BLaER1 (cell line): ENCODE results near the gene EIF4G1.

Source experiments
- H3K27ac ChIP-seq: shearing (Covaris generic); formaldehyde crosslinking; 2 replicates; pipeline ENCODE4 v1.8.1; 2022
- H3K27me3 ChIP-seq: shearing (Covaris generic); formaldehyde crosslinking; 2 replicates; pipeline ENCODE4 v1.8.1; 2022
- H3K36me3 ChIP-seq: shearing (Covaris generic); formaldehyde crosslinking; 2 replicates; pipeline ENCODE4 v1.8.1; 2022
- H3K4me1 ChIP-seq: shearing (Covaris generic); formaldehyde crosslinking; 2 replicates; pipeline ENCODE4 v1.8.1; 2022
- H3K4me2 ChIP-seq: shearing (Covaris generic); formaldehyde crosslinking; 2 replicates; pipeline ENCODE4 v1.8.1; 2022
- H3K4me3 ChIP-seq: shearing (Covaris generic); formaldehyde crosslinking; 2 replicates; pipeline ENCODE4 v1.8.1; 2022
- H3K9ac ChIP-seq: shearing (Covaris generic); formaldehyde crosslinking; 2 replicates; pipeline ENCODE4 v1.8.1; 2022
- H3K9me3 ChIP-seq: shearing (Covaris generic); formaldehyde crosslinking; 2 replicates; pipeline ENCODE4 v1.8.1; 2022
- H4K20me1 ChIP-seq: shearing (Covaris generic); formaldehyde crosslinking; 2 replicates; pipeline ENCODE4 v1.8.1; 2022
- Cebpa-rat ChIP-seq: shearing (Covaris generic); IDR thresholded peaks from 2 replicates; pipeline ENCODE4 v1.8.1; 2022

Gene EIF4G1

DNA sequence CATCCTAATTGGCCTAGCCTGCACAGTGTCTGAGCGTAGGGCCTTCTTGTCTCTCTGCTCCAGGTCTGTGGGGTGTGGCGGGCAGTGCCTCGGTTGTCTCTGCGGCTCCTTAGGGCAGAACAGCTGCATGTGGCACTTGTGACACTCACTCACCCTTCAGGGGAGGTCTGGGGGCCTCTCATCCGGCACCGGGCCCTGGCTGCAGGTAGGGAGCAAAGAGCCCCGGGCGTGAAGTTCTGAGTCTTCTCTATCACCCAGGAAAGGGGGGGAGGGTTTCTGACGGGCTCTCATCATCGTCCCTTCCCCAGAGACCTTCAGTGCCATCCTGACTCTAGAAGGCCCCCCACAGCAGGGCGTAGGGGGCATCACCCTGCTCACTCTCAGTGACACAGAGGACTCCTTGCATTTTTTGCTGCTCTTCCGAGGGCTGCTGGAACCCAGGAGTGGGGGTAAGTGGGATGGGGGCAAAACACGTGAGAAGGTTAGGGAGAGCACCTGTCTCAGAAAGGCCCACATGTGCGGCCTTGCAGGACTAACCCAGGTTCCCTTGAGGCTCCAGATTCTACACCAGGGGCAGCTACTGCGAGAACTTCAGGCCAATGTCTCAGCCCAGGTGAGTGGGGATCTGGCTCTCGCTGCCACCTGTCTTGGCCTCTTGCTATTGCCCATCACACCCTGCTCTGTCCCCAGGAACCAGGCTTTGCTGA is 68.1 kb downstream of the EIF4G1 start:
- no peak overlapping the region for H3K4me2 ChIP-seq
- no peak overlapping the region for H3K4me3 ChIP-seq
- no peaks in the 10 kb centered on the region for H3K36me3 ChIP-seq
- no peaks in the 10 kb centered on the region for H3K9me3 ChIP-seq
- H3K9ac ChIP-seq = no peak overlapping the region
- peaks cover 42% of the 10 kb centered on the region for H4K20me1 ChIP-seq
- peaks cover 61% of the 10 kb centered on the region for H3K27me3 ChIP-seq
- no peak for TF ChIP-seq Cebpa-rat
- no peak overlapping the region for H3K27ac ChIP-seq
- H3K4me1 ChIP-seq = peaks cover 20% of the 10 kb centered on the region; the same call in 1 of the 2 replicates

GRCh38 chr3:184383033-184383740 is 68.8 kb downstream of the EIF4G1 start:
- no peak overlapping the region for H3K9ac ChIP-seq
- H3K4me3 ChIP-seq = no peak overlapping the region
- no peak overlapping the region for H3K4me2 ChIP-seq
- peaks cover 13% of the 10 kb centered on the region; the same call in 1 of the 2 replicates for H3K4me1 ChIP-seq
- H3K27ac ChIP-seq = no peak overlapping the region
- no peaks in the 10 kb centered on the region for H3K9me3 ChIP-seq
- H4K20me1 ChIP-seq = peaks cover 38% of the 10 kb centered on the region
- no peak for TF ChIP-seq Cebpa-rat
- H3K27me3 ChIP-seq = peaks cover 54% of the 10 kb centered on the region
- H3K36me3 ChIP-seq = no peaks in the 10 kb centered on the region

DNA sequence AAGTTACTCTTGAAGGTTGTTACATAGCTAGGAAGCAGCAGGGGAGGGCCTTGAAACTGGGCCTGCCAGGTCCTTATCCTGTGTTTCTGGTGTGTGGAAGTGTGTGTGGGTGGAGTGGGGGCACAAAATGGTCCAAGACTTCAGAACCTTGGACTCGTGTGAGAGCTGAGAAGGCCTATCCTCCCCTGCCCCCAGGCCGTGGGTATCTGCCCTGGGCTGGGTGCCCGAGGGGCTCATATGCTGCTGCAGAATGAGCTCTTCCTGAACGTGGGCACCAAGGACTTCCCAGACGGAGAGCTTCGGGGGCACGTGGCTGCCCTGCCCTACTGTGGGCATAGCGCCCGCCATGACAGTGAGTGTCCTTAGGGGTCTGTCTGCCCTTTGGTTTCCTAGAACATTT is 69.9 kb downstream of the EIF4G1 start:
- Histone ChIP-seq H3K9ac (no peak overlapping the region), H3K4me2 (no peak overlapping the region), H3K27ac (no peak overlapping the region), H3K27me3 (peaks cover 42% of the 10 kb centered on the region), H3K4me1 (peaks cover 12% of the 10 kb centered on the region; the same call in 1 of the 2 replicates), H3K9me3 (no peaks in the 10 kb centered on the region), H4K20me1 (peaks cover 26% of the 10 kb centered on the region), H3K36me3 (no peaks in the 10 kb centered on the region), H3K4me3 (no peak overlapping the region)
- TF ChIP-seq Cebpa-rat = no peak
